ENCODE data around the gene ZNF385C. TPM values are rescaled to one million over a fixed set of nuclear protein-coding genes. Genes with fewer than 3 reads are reported as not detected.

ZNF385C gene
- total and polyA plus RNA-seq, 2 of the 13 experiments (the other 11 are each of a cell fraction or from before 2014, with no cell fraction given) = 2.3 to 6.1 TPM

DNA sequence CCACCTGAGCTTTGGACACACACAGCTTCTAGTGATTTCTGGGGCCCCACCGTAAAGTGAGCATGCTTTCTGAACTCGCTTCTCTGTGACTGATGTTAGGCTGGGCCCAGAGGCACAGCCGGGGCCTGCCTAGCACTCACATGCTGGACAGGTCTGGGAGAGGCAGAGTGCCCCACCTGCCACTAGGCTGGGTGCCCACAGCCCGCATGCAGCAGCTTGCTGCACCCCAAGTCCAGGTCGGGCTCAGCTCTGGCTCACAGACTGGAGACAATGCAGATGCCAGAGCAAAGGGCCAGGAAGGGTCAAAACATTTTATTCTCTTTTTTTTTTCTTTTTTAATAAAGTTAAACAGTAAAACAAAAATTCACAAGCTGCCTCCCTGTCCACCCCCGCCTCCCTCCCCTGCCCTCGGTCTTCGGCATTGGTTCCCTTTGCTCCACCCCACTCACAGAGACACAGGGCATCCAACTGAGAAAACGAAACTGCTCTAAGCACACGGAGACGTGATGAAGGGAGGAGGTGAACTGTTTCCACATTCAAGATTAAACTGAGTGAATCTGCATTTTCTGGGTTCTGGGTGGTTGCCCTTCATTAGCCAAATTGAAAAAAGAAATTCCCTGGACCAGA lies 122.0 kb downstream of the ZNF385C start:
- Histone ChIP-seq H4K20me1 (ENCODE audit: insufficient read depth, low read length) (0 out of 2 replicates have a peak, but pooled peaks cover 9% of the 10 kb centered on the region), H3K27ac (ENCODE audit: extremely low read length, insufficient read depth, low read length) (no peak overlapping the region), H3K36me3 (replicated peaks in 1 of 2; ENCODE audit: control insufficient read depth in 1 of 2, insufficient read depth in 2 of 2, low read length in 2 of 2) (peaks cover 51 to 80% of the 10 kb centered on the region in 2 experiments), H3K4me3 (replicated peaks in 1 of 3; ENCODE audit: insufficient read depth in 1 of 3, low read depth in 2 of 3, low read length in 3 of 3) (no peak overlapping the region), H3K9ac (ENCODE audit: insufficient read depth, low read depth, low read length) (no peak overlapping the region), H3K9me3 (ENCODE audit: low read length) (no peaks in the 10 kb centered on the region), H2AFZ (ENCODE audit: low read length) (no peak overlapping the region), H3K4me2 (ENCODE audit: low read depth, low read length) (no peak overlapping the region), H3K4me1 (ENCODE audit: insufficient read depth, low read length) (peaks cover 5% of the 10 kb centered on the region; the same call in 1 of the 2 replicates), H3K27me3 (ENCODE audit: control insufficient read depth in 1 of 2, insufficient read depth in 2 of 2, low read length in 2 of 2) (no peaks in the 10 kb centered on the region), H3K79me2 (ENCODE audit: insufficient read depth, low read length) (no peaks in the 10 kb centered on the region)
- TSS peak; percentile 20 for BruUV-seq (replicated peaks)
- in situ Hi-C loops (cut with HindIII; ENCODE audit: extremely low pct_ligation_motif_present, low pct_unique_long_range_greater_than_20kb) = no loop called here
- FAIRE-seq (peak; percentile 39), ATAC-seq (peak; percentile 7), DNase-seq (ENCODE audit: low spot score) (no peak)
- ChIA-PET POLR2A (interaction anchor here (1.0 to 4.1 kb wide), 9 partner anchors 10 to 288 kb away, joined by 3 to 38 read pairs (median 5); partner anchors contain the start of genes CNP, DNAJC7, EIF1 and NKIRAS2), CTCF (ENCODE audit: low intra/inter-chr PET ratio, low total read pairs) (no interaction called here)
- TF ChIP-seq AGO1 (IDR thresholded peaks at IDR 0.05; ENCODE audit: low read depth, low read length, poor library complexity, severe bottlenecking) (peak; percentile 80), TBX2 (CRISPR knock-in tag; IDR thresholded peaks at IDR 0.05; ENCODE audit: borderline replicate concordance) (no peak), AGO2 (optimal IDR thresholded peaks at IDR 0.05; ENCODE audit: low read depth, low read length) (peak; percentile 92), DNMT1 (CRISPR knock-in tag; IDR thresholded peaks at IDR 0.05) (no peak), HNRNPLL (IDR thresholded peaks at IDR 0.05; ENCODE audit: low read depth, low read length, poor library complexity, severe bottlenecking) (peak; percentile 20), RBFOX2 (IDR thresholded peaks at IDR 0.05; ENCODE audit: low read depth, low read length) (peak; percentile 55)
- TF ChIP-seq, protein P1, sequence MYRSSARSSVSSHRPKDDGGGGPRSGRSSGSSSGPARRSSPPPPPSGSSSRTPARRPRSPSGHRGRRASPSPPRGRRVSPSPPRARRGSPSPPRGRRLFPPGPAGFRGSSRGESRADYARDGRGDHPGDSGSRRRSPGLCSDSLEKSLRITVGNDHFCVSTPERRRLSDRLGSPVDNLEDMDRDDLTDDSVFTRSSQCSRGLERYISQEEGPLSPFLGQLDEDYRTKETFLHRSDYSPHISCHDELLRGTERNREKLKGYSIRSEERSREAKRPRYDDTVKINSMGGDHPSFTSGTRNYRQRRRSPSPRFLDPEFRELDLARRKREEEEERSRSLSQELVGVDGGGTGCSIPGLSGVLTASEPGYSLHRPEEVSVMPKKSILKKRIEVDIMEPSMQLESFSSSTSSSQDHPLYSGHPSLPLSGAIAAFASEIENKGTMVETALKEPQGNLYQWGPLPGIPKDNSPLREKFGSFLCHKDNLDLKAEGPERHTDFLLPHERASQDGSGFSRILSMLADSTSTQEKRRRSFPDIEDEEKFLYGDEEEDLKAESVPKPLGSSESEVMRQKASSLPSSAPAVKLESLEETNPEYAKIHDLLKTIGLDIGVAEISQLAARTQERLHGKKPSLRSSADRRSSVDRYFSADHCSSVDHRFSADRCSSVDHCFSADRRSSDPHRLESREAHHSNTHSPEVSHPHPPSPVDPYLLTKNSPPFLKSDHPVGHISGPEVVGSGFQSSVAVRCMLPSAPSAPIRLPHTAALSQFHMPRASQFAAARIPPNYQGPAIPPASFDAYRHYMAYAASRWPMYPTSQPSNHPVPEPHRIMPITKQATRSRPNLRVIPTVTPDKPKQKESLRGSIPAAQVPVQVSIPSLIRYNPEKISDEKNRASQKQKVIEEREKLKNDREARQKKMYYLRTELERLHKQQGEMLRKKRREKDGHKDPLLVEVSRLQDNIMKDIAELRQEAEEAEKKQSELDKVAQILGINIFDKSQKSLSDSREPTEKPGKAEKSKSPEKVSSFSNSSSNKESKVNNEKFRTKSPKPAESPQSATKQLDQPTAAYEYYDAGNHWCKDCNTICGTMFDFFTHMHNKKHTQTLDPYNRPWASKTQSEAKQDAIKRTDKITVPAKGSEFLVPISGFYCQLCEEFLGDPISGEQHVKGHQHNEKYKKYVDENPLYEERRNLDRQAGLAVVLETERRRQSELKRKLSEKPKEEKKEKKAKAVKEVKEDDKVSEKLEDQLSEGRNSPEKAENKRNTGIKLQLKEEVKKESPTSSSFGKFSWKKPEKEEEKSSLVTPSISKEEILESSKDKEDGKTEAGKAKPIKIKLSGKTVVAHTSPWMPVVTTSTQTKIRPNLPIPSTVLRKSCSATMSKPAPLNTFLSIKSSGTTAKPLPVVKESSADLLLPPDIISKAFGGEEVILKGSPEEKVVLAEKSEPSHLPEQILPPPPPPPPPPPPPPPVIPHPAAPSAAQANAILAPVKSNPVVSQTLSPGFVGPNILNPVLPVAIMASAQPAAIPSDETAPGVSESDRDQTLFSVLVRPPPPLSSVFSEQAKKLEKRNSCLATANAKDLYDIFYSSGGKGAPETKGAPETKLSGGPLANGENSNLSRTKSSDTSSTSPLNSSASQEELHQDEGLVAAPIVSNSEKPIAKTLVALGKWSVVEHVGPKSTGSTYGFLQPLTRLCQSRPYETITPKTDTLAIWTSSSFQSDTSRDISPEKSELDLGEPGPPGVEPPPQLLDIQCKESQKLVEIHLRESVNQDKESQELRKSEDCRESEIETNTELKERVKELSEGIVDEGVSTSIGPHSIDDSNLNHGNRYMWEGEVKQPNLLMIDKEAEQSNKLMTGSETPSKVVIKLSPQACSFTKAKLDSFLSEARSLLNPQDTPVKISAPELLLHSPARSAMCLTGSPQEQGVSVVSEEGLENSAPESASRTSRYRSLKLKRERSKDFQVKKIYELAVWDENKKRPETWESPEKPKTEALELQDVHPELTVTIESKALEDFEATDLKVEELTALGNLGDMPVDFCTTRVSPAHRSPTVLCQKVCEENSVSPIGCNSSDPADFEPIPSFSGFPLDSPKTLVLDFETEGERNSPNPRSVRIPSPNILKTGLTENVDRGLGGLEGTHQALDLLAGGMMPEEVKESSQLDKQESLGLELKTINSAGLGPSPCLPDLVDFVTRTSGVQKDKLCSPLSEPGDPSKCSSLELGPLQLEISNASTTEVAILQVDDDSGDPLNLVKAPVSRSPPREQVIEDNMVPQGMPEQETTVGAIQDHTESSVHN (CRISPR knock-in tag; IDR thresholded peaks at IDR 0.05) = no peak
- TF ChIP-seq, protein P2, sequence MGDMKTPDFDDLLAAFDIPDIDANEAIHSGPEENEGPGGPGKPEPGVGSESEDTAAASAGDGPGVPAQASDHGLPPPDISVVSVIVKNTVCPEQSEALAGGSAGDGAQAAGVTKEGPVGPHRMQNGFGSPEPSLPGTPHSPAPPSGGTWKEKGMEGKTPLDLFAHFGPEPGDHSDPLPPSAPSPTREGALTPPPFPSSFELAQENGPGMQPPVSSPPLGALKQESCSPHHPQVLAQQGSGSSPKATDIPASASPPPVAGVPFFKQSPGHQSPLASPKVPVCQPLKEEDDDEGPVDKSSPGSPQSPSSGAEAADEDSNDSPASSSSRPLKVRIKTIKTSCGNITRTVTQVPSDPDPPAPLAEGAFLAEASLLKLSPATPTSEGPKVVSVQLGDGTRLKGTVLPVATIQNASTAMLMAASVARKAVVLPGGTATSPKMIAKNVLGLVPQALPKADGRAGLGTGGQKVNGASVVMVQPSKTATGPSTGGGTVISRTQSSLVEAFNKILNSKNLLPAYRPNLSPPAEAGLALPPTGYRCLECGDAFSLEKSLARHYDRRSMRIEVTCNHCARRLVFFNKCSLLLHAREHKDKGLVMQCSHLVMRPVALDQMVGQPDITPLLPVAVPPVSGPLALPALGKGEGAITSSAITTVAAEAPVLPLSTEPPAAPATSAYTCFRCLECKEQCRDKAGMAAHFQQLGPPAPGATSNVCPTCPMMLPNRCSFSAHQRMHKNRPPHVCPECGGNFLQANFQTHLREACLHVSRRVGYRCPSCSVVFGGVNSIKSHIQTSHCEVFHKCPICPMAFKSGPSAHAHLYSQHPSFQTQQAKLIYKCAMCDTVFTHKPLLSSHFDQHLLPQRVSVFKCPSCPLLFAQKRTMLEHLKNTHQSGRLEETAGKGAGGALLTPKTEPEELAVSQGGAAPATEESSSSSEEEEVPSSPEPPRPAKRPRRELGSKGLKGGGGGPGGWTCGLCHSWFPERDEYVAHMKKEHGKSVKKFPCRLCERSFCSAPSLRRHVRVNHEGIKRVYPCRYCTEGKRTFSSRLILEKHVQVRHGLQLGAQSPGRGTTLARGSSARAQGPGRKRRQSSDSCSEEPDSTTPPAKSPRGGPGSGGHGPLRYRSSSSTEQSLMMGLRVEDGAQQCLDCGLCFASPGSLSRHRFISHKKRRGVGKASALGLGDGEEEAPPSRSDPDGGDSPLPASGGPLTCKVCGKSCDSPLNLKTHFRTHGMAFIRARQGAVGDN (CRISPR knock-in tag; IDR thresholded peaks at IDR 0.05) = 0 out of 2 replicates have a peak, but pooled peaks have one; percentile 23
- 87% methylated on average over 11 of the region's 11 CpGs for WGBS (ENCODE audit: low lambda C conversion rate)
- intact Hi-C loops (cut with micrococcal nuclease; ENCODE audit: unreplicated experiment) = no loop called here
